NCI-H2196 (cell line): ENCODE data around the gene ZNF502.

Source experiments
- DNase-seq: peaks from one replicate; lab custom pipeline; 2025; ENCODE audit not compliant: unreplicated experiment; lab: John Stamatoyannopoulos, UW

Gene ZNF502

DNA sequence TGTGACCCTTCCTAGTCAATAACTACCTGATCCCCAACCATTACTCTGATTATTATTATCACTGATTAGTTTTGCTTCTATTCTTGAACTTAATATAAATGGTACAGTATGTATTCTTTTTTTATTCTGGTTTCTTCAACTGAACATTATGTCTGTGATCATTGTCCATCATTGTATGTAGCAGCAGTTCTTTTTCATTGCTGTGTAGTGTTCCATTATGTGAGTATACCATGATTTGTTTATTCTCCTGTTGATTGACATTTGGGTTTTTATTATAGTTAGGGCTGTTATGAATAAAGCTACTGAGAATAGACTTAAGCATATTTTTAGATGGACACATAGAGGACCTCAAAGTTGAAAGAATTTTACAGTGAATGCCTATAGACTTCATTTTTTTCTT lies 51.8 kb downstream of the ZNF502 start:
- DNase-seq = no peak

DNA sequence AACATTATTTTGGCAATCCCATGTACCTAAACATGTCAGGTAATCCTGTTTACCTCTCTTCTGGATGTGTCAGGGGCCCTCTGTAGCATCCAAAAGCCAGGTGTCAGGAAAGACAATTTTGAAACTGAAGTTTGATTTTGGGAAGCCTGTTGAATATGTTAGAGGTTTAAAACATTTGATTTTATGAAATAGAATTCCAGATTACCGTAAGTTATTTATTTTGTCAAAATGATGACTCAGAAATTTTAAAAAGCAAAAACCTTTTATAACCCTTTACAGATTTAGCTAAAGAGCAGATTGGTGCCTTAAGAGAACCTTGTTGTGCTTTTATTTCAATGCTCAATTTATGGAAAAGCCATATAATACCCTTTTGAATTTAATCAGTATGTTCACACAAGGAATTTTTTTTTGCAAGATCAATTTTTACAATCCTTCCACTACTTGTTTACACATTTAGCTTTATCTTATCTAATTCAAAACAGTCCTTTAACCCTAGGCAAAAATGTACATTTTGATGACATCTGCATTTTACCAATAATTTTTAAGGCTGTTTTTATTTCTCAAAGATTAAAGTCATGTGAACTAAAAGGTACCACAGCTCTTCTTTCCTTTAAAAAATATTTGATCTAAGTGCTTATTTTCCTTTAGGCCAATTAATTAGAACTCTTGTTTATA lies 59.1 kb downstream of the ZNF502 start:
- DNase-seq = no peak

DNA sequence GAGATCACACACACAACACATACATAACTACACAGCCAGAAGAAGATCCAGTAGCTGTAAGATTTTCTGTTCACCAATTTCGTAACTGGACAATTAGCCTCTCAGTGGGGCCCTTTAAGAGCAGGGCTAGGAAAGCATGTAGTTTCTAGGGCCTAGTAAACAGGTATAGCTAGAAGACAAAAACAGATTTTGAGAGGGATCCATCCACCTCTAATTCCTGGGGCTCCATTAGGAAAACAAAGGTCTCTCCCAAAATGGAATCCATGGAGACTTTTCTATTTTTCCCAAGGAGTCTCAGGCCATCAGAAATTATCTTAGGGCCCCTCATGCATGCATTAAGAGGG lies 59.6 kb downstream of the ZNF502 start:
- no peak for DNase-seq
